Astrocyte (in vitro differentiated cells and primary cell): ENCODE data around the gene FBXL13. TPM values are rescaled to one million over a fixed set of nuclear protein-coding genes. Genes with fewer than 3 reads are reported as not detected.
A peak's percentile ranks its signal among the peaks of the same experiment; 100 is the strongest.
"Not testable (repeated sequence)": the region's sequence is repeated elsewhere in the genome, so short reads cannot be mapped to it uniquely, and the experiment has no call there.

Experiments
- DNase-seq: peaks from one replicate; pipeline ENCODE4 v3.0.0-alpha.2; 2010; ENCODE audit warnings: low read depth
- FAIRE-seq: peaks from 2 replicates; lab custom pipeline; 2011; peaks lifted over from hg19 to GRCh38; lab: Jason Lieb, UNC
- H2AFZ ChIP-seq: 2 replicates; pipeline ENCODE4 v1.6.0; 2012; ENCODE audit warnings: low read depth, low read length, inconsistent platforms
- H3K27ac ChIP-seq: 2 replicates; pipeline ENCODE4 v1.5.1; 2011; ENCODE audit warnings: low read depth, low read length, inconsistent platforms
- H3K27me3 ChIP-seq: 2 replicates; pipeline ENCODE4 v1.6.0; 2011; ENCODE audit warnings: low read length, inconsistent platforms; ENCODE audit not compliant: insufficient read depth
- H3K36me3 ChIP-seq: 2 replicates; pipeline ENCODE4 v1.5.1; 2011; ENCODE audit warnings: low read length, inconsistent platforms; ENCODE audit not compliant: insufficient read depth
- H3K4me1 ChIP-seq: 2 replicates; pipeline ENCODE4 v1.5.1; 2011; ENCODE audit warnings: low read length, inconsistent platforms; ENCODE audit not compliant: insufficient read depth
- H3K4me2 ChIP-seq: 2 replicates; pipeline ENCODE4 v1.6.0; 2012; ENCODE audit warnings: low read length, inconsistent platforms
- H3K4me3 ChIP-seq: 2 replicates; pipeline ENCODE4 v1.5.1; 2011; ENCODE audit warnings: low read depth, mild to moderate bottlenecking, low read length, inconsistent platforms; ENCODE audit not compliant: insufficient read depth
- H3K79me2 ChIP-seq: 2 replicates; pipeline ENCODE4 v1.6.0; 2012; ENCODE audit warnings: mild to moderate bottlenecking, low read length, inconsistent platforms; ENCODE audit not compliant: insufficient read depth
- H3K9ac ChIP-seq: 2 replicates; pipeline ENCODE4 v1.6.0; 2012; ENCODE audit warnings: mild to moderate bottlenecking, low read length, inconsistent platforms
- H3K9me3 ChIP-seq: 2 replicates; pipeline ENCODE4 v1.5.1; 2012; ENCODE audit warnings: low read depth, mild to moderate bottlenecking, low read length, inconsistent platforms; ENCODE audit not compliant: insufficient read depth
- H4K20me1 ChIP-seq: 2 replicates; pipeline ENCODE4 v1.6.0; 2012; ENCODE audit warnings: low read length, inconsistent platforms; ENCODE audit not compliant: insufficient read depth
- H3K27ac Mint-ChIP-seq: one replicate; pipeline ENCODE4 v1.8.0; 2021; ENCODE audit warnings: mild to moderate bottlenecking, mixed read lengths; ENCODE audit not compliant: unreplicated experiment
- H3K27me3 Mint-ChIP-seq: one replicate; pipeline ENCODE4 v1.8.0; 2021; ENCODE audit warnings: low read depth, mixed read lengths; ENCODE audit not compliant: unreplicated experiment
- H3K36me3 Mint-ChIP-seq: one replicate; pipeline ENCODE4 v1.8.0; 2021; ENCODE audit warnings: low read depth, mixed read lengths; ENCODE audit not compliant: unreplicated experiment
- H3K4me1 Mint-ChIP-seq: one replicate; pipeline ENCODE4 v1.8.0; 2021; ENCODE audit warnings: low read depth, mixed read lengths; ENCODE audit not compliant: unreplicated experiment
- H3K4me3 Mint-ChIP-seq: one replicate; pipeline ENCODE4 v1.8.0; 2021; ENCODE audit warnings: mild to moderate bottlenecking, moderate library complexity, mixed read lengths; ENCODE audit not compliant: unreplicated experiment
- H3K9me3 Mint-ChIP-seq: one replicate; pipeline ENCODE4 v1.8.0; 2021; ENCODE audit warnings: mild to moderate bottlenecking, mixed read lengths; ENCODE audit not compliant: unreplicated experiment
- CTCF ChIP-seq: IDR thresholded peaks from 2 replicates; pipeline ENCODE4 v1.5.1; 2011; ENCODE audit warnings: low read depth, mild to moderate bottlenecking, inconsistent platforms, low read length, moderate library complexity; ENCODE audit not compliant: insufficient read depth
- EZH2 ChIP-seq: IDR thresholded peaks from 2 replicates; pipeline ENCODE4 v1.6.1; 2012; ENCODE audit warnings: mild to moderate bottlenecking, low read length, inconsistent platforms; ENCODE audit not compliant: insufficient read depth
- total RNA-seq: library from RNA; stranded (reverse); gene quantifications from 2 replicates; pipeline ENCODE4 v1.2.1, GENCODE V29; 2021

Gene FBXL13
- total RNA-seq, 1 donor from 2014 or later, result 1.2 TPM

DNA sequence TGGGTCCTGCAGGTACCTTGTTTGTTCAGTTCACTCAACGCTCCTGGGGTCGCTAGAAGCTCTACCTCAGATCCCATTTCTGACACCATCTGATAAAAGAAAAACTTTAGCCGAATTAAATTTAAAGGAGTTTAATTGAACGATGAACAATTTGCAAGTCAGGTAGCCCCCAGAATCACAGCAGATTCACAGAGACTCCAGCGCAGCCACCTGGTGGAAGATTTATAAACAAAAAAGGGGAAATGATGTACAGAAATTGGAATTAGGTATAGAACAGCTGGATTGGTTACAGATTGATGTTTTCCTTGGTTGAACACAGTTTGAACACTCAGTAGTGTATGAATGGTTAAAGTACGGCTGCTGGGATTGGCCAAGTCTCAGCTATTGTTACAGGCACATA is 23.1 kb downstream of the FBXL13 start:
- DNase-seq (no peak), FAIRE-seq (no peak)
- H3K27ac ChIP-seq, result no peak overlapping the region
- H3K9me3 ChIP-seq, result peaks cover 4% of the 10 kb centered on the region
- no peak overlapping the region for H3K9ac ChIP-seq
- H3K36me3 ChIP-seq, result no peaks in the 10 kb centered on the region
- no peak overlapping the region for H3K4me2 ChIP-seq
- no peak overlapping the region for H3K4me3 ChIP-seq
- H3K36me3 Mint-ChIP-seq, result peaks cover 20% of the 10 kb centered on the region
- H3K27me3 Mint-ChIP-seq, result no peaks in the 10 kb centered on the region
- peaks cover 12% of the 10 kb centered on the region for H3K9me3 Mint-ChIP-seq
- H3K4me1 ChIP-seq, result no peaks in the 10 kb centered on the region
- no peaks in the 10 kb centered on the region for H4K20me1 ChIP-seq
- H3K79me2 ChIP-seq, result no peaks in the 10 kb centered on the region
- H3K4me1 Mint-ChIP-seq, result no peaks in the 10 kb centered on the region
- H3K4me3 Mint-ChIP-seq, result no peak overlapping the region
- no peaks in the 10 kb centered on the region for H3K27me3 ChIP-seq
- no peak overlapping the region for H2AFZ ChIP-seq
- H3K27ac Mint-ChIP-seq, result no peak overlapping the region
- TF ChIP-seq EZH2 (no peak), CTCF (no peak)

GRCh38 chr7:103048833-103049232 is 25.8 kb downstream of the FBXL13 start:
- H3K9me3 ChIP-seq, result peaks cover 4% of the 10 kb centered on the region
- H3K9ac ChIP-seq, result no peak overlapping the region
- no peaks in the 10 kb centered on the region for H3K4me1 Mint-ChIP-seq
- H3K9me3 Mint-ChIP-seq, result peaks cover 15% of the 10 kb centered on the region
- no peaks in the 10 kb centered on the region for H3K27me3 ChIP-seq
- H3K4me1 ChIP-seq, result no peaks in the 10 kb centered on the region
- TF ChIP-seq EZH2 (no peak), CTCF (no peak)
- H3K27ac ChIP-seq, result no peak overlapping the region
- H3K36me3 Mint-ChIP-seq, result peaks cover 24% of the 10 kb centered on the region
- H3K27me3 Mint-ChIP-seq, result no peaks in the 10 kb centered on the region
- no peak overlapping the region for H3K4me2 ChIP-seq
- no peaks in the 10 kb centered on the region for H4K20me1 ChIP-seq
- no peak overlapping the region for H3K4me3 ChIP-seq
- no peaks in the 10 kb centered on the region for H3K36me3 ChIP-seq
- H3K79me2 ChIP-seq, result no peaks in the 10 kb centered on the region
- no peak overlapping the region for H3K27ac Mint-ChIP-seq
- no peak overlapping the region for H3K4me3 Mint-ChIP-seq
- FAIRE-seq (no peak), DNase-seq (peak; percentile 15)
- H2AFZ ChIP-seq, result no peak overlapping the region

DNA sequence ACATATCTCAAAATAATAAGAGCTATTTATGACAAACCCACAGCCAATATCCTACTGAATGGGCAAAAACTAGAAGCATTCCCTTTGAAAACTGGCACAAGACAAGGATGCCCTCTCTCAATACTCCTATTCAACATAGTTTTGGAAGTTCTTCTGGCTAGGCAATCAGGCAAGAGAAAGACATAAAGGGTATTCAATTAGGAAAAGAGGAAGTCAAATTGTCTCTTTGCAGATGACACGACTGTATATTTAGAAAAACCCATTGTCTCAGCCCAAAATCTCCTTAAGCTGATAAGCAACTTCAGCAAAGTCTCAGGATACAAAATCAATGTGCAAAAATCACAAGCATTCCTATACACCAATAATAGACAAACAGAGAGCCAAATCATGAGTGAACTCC is 32.8 kb downstream of the FBXL13 start:
- H3K27ac Mint-ChIP-seq, H3K4me3 ChIP-seq, DNase-seq, H4K20me1 ChIP-seq, H3K36me3 ChIP-seq, H3K4me1 ChIP-seq, H3K4me1 Mint-ChIP-seq, H3K4me2 ChIP-seq, FAIRE-seq, H3K27me3 ChIP-seq, H2AFZ ChIP-seq, H3K27ac ChIP-seq, H3K27me3 Mint-ChIP-seq, H3K4me3 Mint-ChIP-seq, H3K79me2 ChIP-seq, H3K9ac ChIP-seq, H3K9me3 ChIP-seq: not testable (repeated sequence)
- H3K36me3 Mint-ChIP-seq, result peaks cover 17% of the 10 kb centered on the region
- peaks cover 20% of the 10 kb centered on the region for H3K9me3 Mint-ChIP-seq

DNA sequence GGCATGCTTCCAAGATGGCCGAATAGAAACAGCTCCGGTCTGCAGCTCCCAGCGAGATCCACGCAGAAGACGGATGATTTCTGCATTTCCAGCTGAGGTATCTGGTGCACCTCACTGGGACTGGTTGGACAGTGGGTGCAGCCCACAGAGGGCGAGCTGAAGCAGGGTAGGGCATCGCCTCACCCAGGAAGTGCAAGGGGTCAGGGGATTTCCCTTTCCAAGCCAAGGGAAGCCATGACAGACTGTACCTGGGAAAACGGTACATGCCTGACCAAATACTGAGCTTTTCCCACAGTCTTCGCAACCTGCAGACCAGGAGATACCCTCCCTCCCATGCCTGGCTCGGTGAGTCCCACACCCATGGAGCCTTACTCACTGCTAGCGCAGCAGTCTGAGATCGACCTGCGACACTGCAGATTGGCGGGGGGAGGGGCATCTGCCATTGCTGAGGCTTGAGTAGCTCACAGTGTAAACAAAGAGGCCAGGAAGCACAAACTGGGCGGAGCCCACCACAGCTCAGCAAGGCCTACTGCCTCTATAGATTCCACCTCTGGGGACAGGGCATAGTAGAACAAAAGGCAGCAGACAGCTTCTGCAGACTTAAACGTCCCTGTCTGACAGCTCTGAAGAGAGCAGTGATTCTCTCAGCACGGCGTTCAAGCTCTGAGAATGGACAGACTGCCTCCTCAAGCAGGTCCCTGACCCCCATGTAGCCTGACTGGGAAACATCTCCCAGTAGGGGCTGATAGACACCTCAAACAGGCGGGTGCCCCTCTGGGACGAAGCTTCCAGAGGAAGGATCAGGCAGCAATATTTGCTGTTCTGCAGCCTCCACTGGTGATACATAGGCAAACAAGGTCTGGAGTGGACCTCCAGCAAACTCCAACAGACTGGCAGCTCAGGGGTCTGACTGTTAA is 36.5 kb downstream of the FBXL13 start:
- not testable (repeated sequence) for H3K4me1 ChIP-seq, H3K9me3 ChIP-seq, H3K27me3 Mint-ChIP-seq, H3K9ac ChIP-seq, H3K4me1 Mint-ChIP-seq, H3K4me2 ChIP-seq, FAIRE-seq, H3K4me3 ChIP-seq, H3K27ac Mint-ChIP-seq, H4K20me1 ChIP-seq, H3K36me3 Mint-ChIP-seq, H3K79me2 ChIP-seq, H3K36me3 ChIP-seq, H2AFZ ChIP-seq, H3K4me3 Mint-ChIP-seq, H3K27me3 ChIP-seq, H3K27ac ChIP-seq, DNase-seq
- H3K9me3 Mint-ChIP-seq, result peaks cover 16% of the 10 kb centered on the region
